ENCODE results near the gene ESYT3.

GRCh38 chr3:138435840-138436239 is 1.4 kb downstream of the ESYT3 start:
- no peak for TF ChIP-seq CTCF (IDR thresholded peaks at IDR 0.05 in 4 of 5, conservative IDR thresholded peaks at IDR 0.05 in 1 of 5)
- TF ChIP-seq POLR2A (IDR thresholded peaks at IDR 0.05): no peak

Data from gastrocnemius medialis (tissue), 4 donors.